HG03439 (cell line): Measurements from ENCODE around the gene TRIM58.

Experiments used
- ATAC-seq: cut with Tn5 transposase; IDR thresholded peaks from one replicate; pipeline ENCODE4 v1.9.1; 2021; ENCODE audit warnings: mild to moderate bottlenecking, moderate library complexity; ENCODE audit not compliant: unreplicated experiment

TRIM58 gene

GRCh38 chr1:247857069-247857984 lies at the start of gene TRIM58:
Gene TRIM58, plus strand, starts transcription at chr1:247857187. Its CDS starts 60 bp downstream, at chr1:247857247.
- ATAC-seq = no peak

- ATAC-seq = no peak
Observed at GRCh38 chr1:247812637-247813036, 44.4 kb upstream of the TRIM58 start.

- ATAC-seq = no peak
Observed at GRCh38 chr1:247822060-247822459, 34.9 kb upstream of the TRIM58 start.

GRCh38 chr1:247824023-247824422 lies 33.0 kb upstream of the TRIM58 start, which contains the start of gene OR14A16:
Gene OR14A16, minus strand, starts transcription at chr1:247824119. Its CDS starts 8,390 bp downstream, at chr1:247815729.
- ATAC-seq = no peak

GRCh38 chr1:247825362-247825761 lies 31.6 kb upstream of the TRIM58 start:
- ATAC-seq = no peak

GRCh38 chr1:247829656-247830055 lies 27.3 kb upstream of the TRIM58 start:
- no peak for ATAC-seq

- no peak for ATAC-seq
Observed at GRCh38 chr1:247833601-247834000, 23.4 kb upstream of the TRIM58 start.

- ATAC-seq = no peak
Observed at GRCh38 chr1:247840818-247841217, 16.2 kb upstream of the TRIM58 start.

- ATAC-seq = no peak
Observed at GRCh38 chr1:247841796-247842195, 15.2 kb upstream of the TRIM58 start, which contains the start of gene OR11L1. Gene OR11L1, minus strand, starts transcription at chr1:247841896. Its CDS starts 0 bp downstream, at chr1:247841896.

- ATAC-seq = no peak
Observed at GRCh38 chr1:247843411-247843810, 13.6 kb upstream of the TRIM58 start.

- no peak for ATAC-seq
Observed at GRCh38 chr1:247845011-247845692, 11.8 kb upstream of the TRIM58 start.

GRCh38 chr1:247845693-247846017 lies 11.3 kb upstream of the TRIM58 start:
- ATAC-seq = no peak

- ATAC-seq = no peak
Observed at GRCh38 chr1:247848346-247848745, 8.6 kb upstream of the TRIM58 start.

GRCh38 chr1:247849616-247850015 lies 7.4 kb upstream of the TRIM58 start:
- no peak for ATAC-seq

GRCh38 chr1:247854899-247855545 lies 2.0 kb upstream of the TRIM58 start:
- no peak for ATAC-seq

GRCh38 chr1:247855911-247856310 lies 1.1 kb upstream of the TRIM58 start:
- no peak for ATAC-seq

- no peak for ATAC-seq
Observed at GRCh38 chr1:247857985-247858619, 1.1 kb downstream of the TRIM58 start.

GRCh38 chr1:247862756-247863155 lies 5.8 kb downstream of the TRIM58 start:
- ATAC-seq = no peak

GRCh38 chr1:247864644-247865043 lies 7.7 kb downstream of the TRIM58 start:
- ATAC-seq = no peak

GRCh38 chr1:247865416-247865815 lies 8.4 kb downstream of the TRIM58 start:
- no peak for ATAC-seq

GRCh38 chr1:247883346-247883745 lies 26.4 kb downstream of the TRIM58 start:
- ATAC-seq = no peak
